NCI-H1105 (cell line): ENCODE data around the gene CADM1.

Experiments
- DNase-seq: peaks from one replicate; lab custom pipeline; 2025; lab: John Stamatoyannopoulos, UW

CADM1 gene

GRCh38 chr11:115244758-115245157, 259.5 kb downstream of the CADM1 start:
- DNase-seq, result no peak

- DNase-seq, result no peak
Observed at GRCh38 chr11:115244296-115244695, 259.9 kb downstream of the CADM1 start.

GRCh38 chr11:115242982-115243381, 261.2 kb downstream of the CADM1 start:
- no peak for DNase-seq

GRCh38 chr11:115241899-115242298, 262.3 kb downstream of the CADM1 start:
- peak; percentile 77 for DNase-seq

- no peak for DNase-seq
Observed at GRCh38 chr11:115238791-115239190, 265.4 kb downstream of the CADM1 start.

- DNase-seq, result no peak
Observed at GRCh38 chr11:115238086-115238485, 266.1 kb downstream of the CADM1 start.

- DNase-seq, result no peak
Observed at GRCh38 chr11:115237578-115237977, 266.6 kb downstream of the CADM1 start.

GRCh38 chr11:115234794-115235193, 269.4 kb downstream of the CADM1 start:
- no peak for DNase-seq

GRCh38 chr11:115226556-115226955, 277.7 kb downstream of the CADM1 start:
- DNase-seq, result no peak

- no peak for DNase-seq
Observed at GRCh38 chr11:115224551-115224950, 279.7 kb downstream of the CADM1 start.

GRCh38 chr11:115222863-115223530, 281.2 kb downstream of the CADM1 start:
- no peak for DNase-seq

GRCh38 chr11:115222218-115222862, 281.9 kb downstream of the CADM1 start:
- no peak for DNase-seq

- no peak for DNase-seq
Observed at GRCh38 chr11:115221461-115222069, 282.6 kb downstream of the CADM1 start.

GRCh38 chr11:115220911-115221310, 283.3 kb downstream of the CADM1 start:
- no peak for DNase-seq

GRCh38 chr11:115220423-115220822, 283.8 kb downstream of the CADM1 start:
- DNase-seq, result no peak

GRCh38 chr11:115219376-115219775, 284.8 kb downstream of the CADM1 start:
- DNase-seq, result no peak

GRCh38 chr11:115217726-115218311, 286.4 kb downstream of the CADM1 start:
- DNase-seq, result no peak

GRCh38 chr11:115215694-115216617, 288.3 kb downstream of the CADM1 start:
- DNase-seq, result no peak

GRCh38 chr11:115214644-115215234, 289.5 kb downstream of the CADM1 start:
- no peak for DNase-seq

- no peak for DNase-seq
Observed at GRCh38 chr11:115213007-115213406, 291.2 kb downstream of the CADM1 start.

GRCh38 chr11:115208808-115209259, 295.4 kb downstream of the CADM1 start:
- DNase-seq, result no peak
